GM04504 (cell line): ENCODE data around the gene ARL8A.

ENCODE experiments used
- DNase-seq: peaks from one replicate; pipeline ENCODE4 v3.0.0-alpha.2; 2012; ENCODE audit warnings: low read depth

Gene ARL8A

DNA sequence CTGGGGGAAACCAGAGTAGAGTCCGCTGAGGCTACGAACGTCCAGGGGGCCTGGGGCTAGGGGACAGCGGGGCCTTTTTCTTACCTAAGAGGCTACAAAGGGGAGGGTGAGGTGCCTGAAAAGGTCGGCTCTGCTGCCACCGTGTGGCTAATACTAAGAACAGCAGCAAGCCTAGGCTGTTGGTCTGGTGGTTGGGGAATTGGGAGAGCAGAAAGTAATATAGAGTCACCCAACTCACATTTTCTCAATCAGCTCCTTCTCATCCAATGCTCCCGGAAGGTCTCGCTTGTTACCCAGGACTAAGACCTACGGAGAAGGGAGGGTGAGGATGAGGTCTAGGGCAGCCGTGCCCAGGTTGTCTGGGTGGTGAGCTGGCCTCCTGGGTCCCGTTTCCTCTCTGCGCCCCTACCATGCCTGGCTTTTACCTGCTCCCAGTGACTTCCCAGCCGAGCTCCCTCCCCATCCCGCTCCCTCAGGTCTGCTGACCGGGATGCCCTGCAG is 9.3 kb downstream of the ARL8A start:
- DNase-seq: no peak

- no peak for DNase-seq
Observed at GRCh38 chr1:202134645-202135172, 9.8 kb downstream of the ARL8A start.

DNA sequence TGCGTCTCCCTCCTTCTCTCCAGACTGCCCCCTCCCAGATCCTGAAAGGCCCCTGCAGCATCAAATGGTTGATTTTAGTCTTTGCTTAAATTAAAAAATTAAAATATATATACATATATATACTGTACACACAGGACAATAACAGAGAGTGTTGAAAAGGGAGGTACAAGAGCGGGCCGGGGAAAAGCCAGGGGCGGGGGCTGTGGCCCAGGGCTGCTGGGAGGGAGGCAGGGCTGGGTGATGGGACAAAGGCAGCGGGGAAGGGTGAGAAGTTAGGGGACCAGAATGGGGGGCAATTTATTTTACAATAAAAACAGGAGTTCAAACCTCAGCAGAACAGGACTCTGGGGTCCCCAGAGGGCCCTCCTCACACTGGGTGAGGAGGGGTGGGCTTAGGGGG is 10.5 kb downstream of the ARL8A start:
- DNase-seq: no peak

GRCh38 chr1:202133496-202133895 is 11.0 kb downstream of the ARL8A start:
- no peak for DNase-seq

GRCh38 chr1:202133001-202133400 is 11.5 kb downstream of the ARL8A start:
- no peak for DNase-seq

DNA sequence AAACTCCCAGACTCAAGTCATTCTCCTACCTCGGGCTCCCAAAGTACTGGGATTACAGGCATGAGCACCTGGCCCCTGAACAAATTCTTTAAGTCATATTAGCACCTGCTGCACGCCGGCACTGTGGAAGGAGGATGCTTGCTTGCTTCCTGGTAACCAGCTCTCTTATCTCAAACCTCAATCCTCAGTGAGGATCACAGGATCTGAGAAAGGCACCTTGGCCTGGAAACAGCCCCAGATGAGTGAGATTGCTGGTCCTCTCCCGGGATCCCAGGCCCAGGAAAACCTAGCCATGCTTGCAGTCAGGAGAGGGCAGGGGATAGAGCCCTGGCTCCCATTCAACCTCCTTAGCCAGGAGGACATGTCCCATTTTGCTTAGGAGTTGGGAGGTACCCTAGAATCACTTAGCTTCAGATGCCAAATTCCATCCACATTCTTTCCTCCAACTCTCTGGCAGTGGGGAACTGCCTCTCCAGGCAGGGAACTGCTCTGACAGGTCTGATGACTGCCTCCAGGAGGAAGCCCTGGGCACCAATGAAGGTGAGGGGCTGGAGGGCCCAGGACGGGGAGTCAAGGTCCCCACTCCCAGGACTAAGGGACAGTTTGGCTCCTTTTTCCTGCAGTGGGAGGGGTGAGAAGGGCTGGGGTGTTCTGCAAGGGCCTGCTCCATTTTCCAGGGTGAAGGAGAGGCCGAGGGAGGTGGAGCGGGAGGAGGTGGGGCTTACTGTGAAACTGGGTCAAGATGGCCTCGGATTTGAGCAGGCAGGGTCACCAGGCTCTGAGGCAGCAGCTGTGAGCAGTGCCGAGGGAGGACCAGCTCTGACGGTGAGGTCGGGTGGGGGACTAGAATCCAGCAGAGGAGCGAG is 12.3 kb downstream of the ARL8A start:
- DNase-seq: no peak

DNA sequence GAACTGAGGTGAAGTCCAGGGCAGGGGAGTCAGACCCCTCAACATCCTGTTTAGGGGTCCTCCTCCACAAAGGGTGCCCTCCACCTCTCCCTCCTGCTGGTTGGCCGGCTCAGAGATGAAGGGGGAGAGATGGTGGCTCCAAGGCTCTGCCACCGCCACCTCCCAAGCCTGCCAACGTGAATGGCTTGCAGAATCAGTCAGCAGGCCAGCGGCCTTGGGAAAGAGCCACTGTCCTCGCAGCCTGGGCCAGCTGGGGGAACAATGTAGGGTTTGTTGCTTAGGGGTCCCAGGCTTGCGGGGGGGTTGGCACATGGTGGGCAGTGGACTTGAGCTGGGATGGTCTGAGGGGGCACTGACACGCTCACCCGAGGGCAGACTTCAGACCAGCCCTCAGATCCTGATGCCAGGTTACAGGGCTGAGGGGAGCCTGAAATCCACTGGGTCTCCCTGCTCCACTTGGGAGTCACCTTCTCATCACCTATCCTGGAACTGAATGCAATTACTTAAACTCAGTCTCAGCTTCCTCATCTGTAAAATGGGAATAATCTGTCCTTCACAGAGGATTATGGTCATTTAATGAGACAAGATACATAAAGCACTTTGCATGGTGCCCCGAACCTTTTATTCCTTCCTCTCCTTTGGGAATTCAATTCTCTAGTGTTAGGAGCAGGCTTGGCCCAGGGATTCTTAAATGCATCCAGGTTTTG is 13.6 kb downstream of the ARL8A start:
- no peak for DNase-seq

DNA sequence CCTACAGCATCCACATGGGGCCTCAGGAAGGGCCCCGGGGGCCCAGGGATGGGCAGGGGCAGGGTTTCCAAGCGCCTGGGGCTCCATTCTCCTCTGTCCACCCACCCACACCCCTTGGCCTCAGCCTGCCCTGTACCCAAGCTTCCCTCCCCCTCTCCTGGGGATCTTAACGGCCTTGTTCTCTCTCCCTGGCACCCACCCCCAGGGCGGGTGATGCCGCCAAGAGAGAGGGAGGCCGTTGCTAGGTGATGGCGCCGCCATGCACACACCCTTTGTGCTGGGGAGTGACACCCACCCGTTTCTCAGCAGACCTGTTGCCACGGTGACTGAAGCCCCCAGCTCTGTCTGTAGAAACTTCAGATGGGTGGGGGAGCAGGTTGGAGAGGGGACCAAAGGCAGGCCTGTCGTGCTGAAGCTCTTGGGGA is 14.2 kb downstream of the ARL8A start:
- DNase-seq: no peak

- no peak for DNase-seq
Observed at GRCh38 chr1:202129453-202130296, 14.9 kb downstream of the ARL8A start.

GRCh38 chr1:202127836-202128622 is 16.5 kb downstream of the ARL8A start:
- no peak for DNase-seq

DNA sequence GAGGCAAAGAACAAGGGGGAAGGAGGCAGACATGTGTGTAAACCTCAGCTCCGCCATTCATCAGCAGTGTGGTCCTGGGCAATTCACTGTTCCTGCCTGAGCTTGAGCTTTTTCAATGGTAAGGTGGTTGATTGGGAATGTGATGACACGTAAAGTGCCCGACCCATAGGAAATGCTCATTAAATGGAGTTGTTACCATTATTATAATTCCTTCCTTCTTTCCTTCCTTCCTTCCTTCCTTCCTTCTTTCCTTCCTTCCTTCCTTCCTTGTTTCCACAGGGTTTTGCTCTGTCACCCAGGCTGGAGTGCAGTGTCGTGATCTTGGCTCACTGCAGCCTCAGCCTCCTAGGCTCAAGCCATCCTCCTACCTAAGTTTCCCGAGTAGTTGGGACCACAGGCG is 17.5 kb downstream of the ARL8A start:
- DNase-seq: no peak

DNA sequence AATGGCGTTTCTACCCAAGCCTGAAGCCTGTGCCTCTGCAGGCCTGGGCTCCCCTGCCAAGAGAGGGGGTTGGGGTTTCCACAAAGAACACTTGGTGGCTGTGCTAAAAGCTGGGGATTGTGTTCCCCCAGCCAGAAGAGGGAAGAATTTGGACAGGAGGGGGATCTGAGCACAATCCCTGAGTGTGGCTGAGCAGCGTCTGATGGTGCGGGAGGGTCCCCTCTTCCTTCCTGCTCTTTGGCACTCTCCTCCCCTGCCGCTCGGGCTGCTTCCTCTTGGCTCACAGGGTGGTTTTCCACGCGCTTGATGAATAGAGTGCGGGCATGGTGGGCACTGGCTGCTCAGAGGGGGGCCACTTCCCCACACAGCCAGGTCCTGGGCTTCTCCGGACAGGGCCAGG is 18.1 kb downstream of the ARL8A start:
- DNase-seq: no peak

GRCh38 chr1:202125611-202126010 is 18.9 kb downstream of the ARL8A start:
- DNase-seq: no peak

DNA sequence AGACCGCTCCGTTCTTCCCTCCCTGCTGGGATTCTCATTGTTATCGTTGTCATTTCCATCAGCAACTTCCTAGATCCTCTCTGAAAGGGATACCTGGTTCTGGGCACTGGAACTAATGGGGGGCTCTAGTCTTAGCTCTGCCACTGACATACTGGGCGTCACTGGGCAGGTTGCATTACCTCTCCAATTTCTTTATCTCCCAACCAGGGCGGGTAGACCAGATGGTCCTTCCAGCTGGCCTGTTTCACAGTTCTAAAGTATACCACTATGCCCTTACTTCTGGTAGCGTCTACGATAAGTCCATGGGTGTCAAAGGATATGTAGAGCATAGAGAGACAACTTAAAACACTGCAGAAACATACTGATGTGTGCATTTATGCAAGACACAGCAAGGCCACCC is 20.4 kb downstream of the ARL8A start:
- no peak for DNase-seq

GRCh38 chr1:202123336-202123813 is 21.2 kb downstream of the ARL8A start:
- no peak for DNase-seq

GRCh38 chr1:202122639-202123335 is 21.8 kb downstream of the ARL8A start, which contains the start of gene GPR37L1:
Gene GPR37L1 (plus strand): TSS chr1:202122917. CDS start chr1:202122964, 47 bp downstream.
- DNase-seq: no peak

GRCh38 chr1:202121006-202121405 is 23.5 kb downstream of the ARL8A start:
- DNase-seq: no peak

- DNase-seq: no peak
Observed at GRCh38 chr1:202117898-202118371, 26.6 kb downstream of the ARL8A start.

GRCh38 chr1:202116287-202116686 is 28.2 kb downstream of the ARL8A start:
- no peak for DNase-seq

GRCh38 chr1:202113690-202114300 is 30.7 kb downstream of the ARL8A start:
- no peak for DNase-seq
